ENCODE data around the gene ATP13A3.

The ATP13A3 gene

GRCh38 chr3:194373899-194374298, 112.9 kb downstream of the ATP13A3 start:
- H3K9ac ChIP-seq (ENCODE audit: low read depth, low read length), result no peak overlapping the region
- no peaks in the 10 kb centered on the region for H3K9me3 ChIP-seq (ENCODE audit: control insufficient read depth, insufficient read depth, low read length)
- no peaks in the 10 kb centered on the region for H3K36me3 ChIP-seq (ENCODE audit: control insufficient read depth, insufficient read depth, low read length)
- H3K27me3 ChIP-seq (ENCODE audit: control insufficient read depth, insufficient read depth, low read length), result peaks cover 4% of the 10 kb centered on the region
- no peak overlapping the region for H3K4me3 ChIP-seq (ENCODE audit: low read depth, low read length)
- H3K4me1 ChIP-seq (ENCODE audit: control insufficient read depth, insufficient read depth, low read length), result no peaks in the 10 kb centered on the region

- H3K9ac ChIP-seq (ENCODE audit: low read depth, low read length), result no peak overlapping the region
- H3K9me3 ChIP-seq (ENCODE audit: control insufficient read depth, insufficient read depth, low read length), result no peaks in the 10 kb centered on the region
- H3K4me1 ChIP-seq (ENCODE audit: control insufficient read depth, insufficient read depth, low read length), result peaks cover 3% of the 10 kb centered on the region
- H3K27me3 ChIP-seq (ENCODE audit: control insufficient read depth, insufficient read depth, low read length), result peaks cover 7% of the 10 kb centered on the region
- H3K36me3 ChIP-seq (ENCODE audit: control insufficient read depth, insufficient read depth, low read length), result no peaks in the 10 kb centered on the region
- H3K4me3 ChIP-seq (ENCODE audit: low read depth, low read length), result no peak overlapping the region
These were observed 113.8 kb downstream of the ATP13A3 start for GRCh38 chr3:194373028-194373427.

GRCh38 chr3:194370753-194371152, 116.0 kb downstream of the ATP13A3 start:
- Histone ChIP-seq H3K9me3 (ENCODE audit: control insufficient read depth, insufficient read depth, low read length) (no peaks in the 10 kb centered on the region), H3K4me3 (ENCODE audit: low read depth, low read length) (no peak overlapping the region), H3K4me1 (ENCODE audit: control insufficient read depth, insufficient read depth, low read length) (peaks cover 4% of the 10 kb centered on the region), H3K36me3 (ENCODE audit: control insufficient read depth, insufficient read depth, low read length) (no peaks in the 10 kb centered on the region), H3K9ac (ENCODE audit: low read depth, low read length) (no peak overlapping the region), H3K27me3 (ENCODE audit: control insufficient read depth, insufficient read depth, low read length) (peaks cover 8% of the 10 kb centered on the region)

- Histone ChIP-seq H3K4me3 (ENCODE audit: low read depth, low read length) (peak within 1 kb of the TSS; percentile 18), H3K27me3 (ENCODE audit: control insufficient read depth, insufficient read depth, low read length) (peaks cover 8% of the 10 kb centered on the region), H3K9me3 (ENCODE audit: control insufficient read depth, insufficient read depth, low read length) (no peaks in the 10 kb centered on the region), H3K4me1 (ENCODE audit: control insufficient read depth, insufficient read depth, low read length) (peaks cover 4% of the 10 kb centered on the region), H3K36me3 (ENCODE audit: control insufficient read depth, insufficient read depth, low read length) (no peaks in the 10 kb centered on the region), H3K9ac (ENCODE audit: low read depth, low read length) (no peak within 1 kb of the TSS)
These were observed 117.1 kb downstream of the ATP13A3 start, which contains the start of gene LRRC15 for GRCh38 chr3:194369522-194370279. TSS of gene LRRC15 (minus strand) at chr3:194369743. CDS start at chr3:194361043, 8,700 bp downstream.

GRCh38 chr3:194368918-194369317, 117.9 kb downstream of the ATP13A3 start:
- H3K4me3 ChIP-seq (ENCODE audit: low read depth, low read length), result no peak overlapping the region
- no peak overlapping the region for H3K9ac ChIP-seq (ENCODE audit: low read depth, low read length)
- H3K36me3 ChIP-seq (ENCODE audit: control insufficient read depth, insufficient read depth, low read length), result no peaks in the 10 kb centered on the region
- H3K9me3 ChIP-seq (ENCODE audit: control insufficient read depth, insufficient read depth, low read length), result no peaks in the 10 kb centered on the region
- H3K27me3 ChIP-seq (ENCODE audit: control insufficient read depth, insufficient read depth, low read length), result peaks cover 8% of the 10 kb centered on the region
- H3K4me1 ChIP-seq (ENCODE audit: control insufficient read depth, insufficient read depth, low read length), result peaks cover 4% of the 10 kb centered on the region

- H3K36me3 ChIP-seq (ENCODE audit: control insufficient read depth, insufficient read depth, low read length), result no peaks in the 10 kb centered on the region
- H3K9ac ChIP-seq (ENCODE audit: low read depth, low read length), result no peak overlapping the region
- no peak overlapping the region for H3K4me3 ChIP-seq (ENCODE audit: low read depth, low read length)
These were observed 118.6 kb downstream of the ATP13A3 start for GRCh38 chr3:194367992-194368841.

GRCh38 chr3:194365978-194366490, 120.8 kb downstream of the ATP13A3 start:
- Histone ChIP-seq H3K4me3 (ENCODE audit: low read depth, low read length) (no peak overlapping the region), H3K27me3 (ENCODE audit: control insufficient read depth, insufficient read depth, low read length) (peaks cover 8% of the 10 kb centered on the region), H3K9me3 (ENCODE audit: control insufficient read depth, insufficient read depth, low read length) (no peaks in the 10 kb centered on the region), H3K4me1 (ENCODE audit: control insufficient read depth, insufficient read depth, low read length) (peaks cover 4% of the 10 kb centered on the region), H3K36me3 (ENCODE audit: control insufficient read depth, insufficient read depth, low read length) (no peaks in the 10 kb centered on the region), H3K9ac (ENCODE audit: low read depth, low read length) (no peak overlapping the region)

More at GRCh38 chr3:194367992-194368841, 118.6 kb downstream of the ATP13A3 start:
- Histone ChIP-seq H3K4me1 (ENCODE audit: control insufficient read depth, insufficient read depth, low read length) (peaks cover 4% of the 10 kb centered on the region), H3K9me3 (ENCODE audit: control insufficient read depth, insufficient read depth, low read length) (no peaks in the 10 kb centered on the region), H3K27me3 (ENCODE audit: control insufficient read depth, insufficient read depth, low read length) (peaks cover 8% of the 10 kb centered on the region)

- H3K27me3 ChIP-seq (ENCODE audit: control insufficient read depth, insufficient read depth, low read length), result peaks cover 8% of the 10 kb centered on the region
- H3K9ac ChIP-seq (ENCODE audit: low read depth, low read length), result no peak overlapping the region
- no peak overlapping the region for H3K4me3 ChIP-seq (ENCODE audit: low read depth, low read length)
- H3K4me1 ChIP-seq (ENCODE audit: control insufficient read depth, insufficient read depth, low read length), result peaks cover 4% of the 10 kb centered on the region
- H3K9me3 ChIP-seq (ENCODE audit: control insufficient read depth, insufficient read depth, low read length), result no peaks in the 10 kb centered on the region
- no peaks in the 10 kb centered on the region for H3K36me3 ChIP-seq (ENCODE audit: control insufficient read depth, insufficient read depth, low read length)
These were observed 121.3 kb downstream of the ATP13A3 start for GRCh38 chr3:194365526-194365925.

GRCh38 chr3:194364652-194365434, 122.0 kb downstream of the ATP13A3 start:
- H3K9me3 ChIP-seq (ENCODE audit: control insufficient read depth, insufficient read depth, low read length), result no peaks in the 10 kb centered on the region
- peaks cover 4% of the 10 kb centered on the region for H3K4me1 ChIP-seq (ENCODE audit: control insufficient read depth, insufficient read depth, low read length)
- peaks cover 8% of the 10 kb centered on the region for H3K27me3 ChIP-seq (ENCODE audit: control insufficient read depth, insufficient read depth, low read length)
- no peak overlapping the region for H3K9ac ChIP-seq (ENCODE audit: low read depth, low read length)
- no peak overlapping the region for H3K4me3 ChIP-seq (ENCODE audit: low read depth, low read length)
- H3K36me3 ChIP-seq (ENCODE audit: control insufficient read depth, insufficient read depth, low read length), result no peaks in the 10 kb centered on the region

GRCh38 chr3:194364314-194364651, 122.5 kb downstream of the ATP13A3 start:
- peaks cover 4% of the 10 kb centered on the region for H3K4me1 ChIP-seq (ENCODE audit: control insufficient read depth, insufficient read depth, low read length)
- no peak overlapping the region for H3K9ac ChIP-seq (ENCODE audit: low read depth, low read length)
- H3K36me3 ChIP-seq (ENCODE audit: control insufficient read depth, insufficient read depth, low read length), result no peaks in the 10 kb centered on the region
- no peaks in the 10 kb centered on the region for H3K9me3 ChIP-seq (ENCODE audit: control insufficient read depth, insufficient read depth, low read length)
- no peak overlapping the region for H3K4me3 ChIP-seq (ENCODE audit: low read depth, low read length)
- H3K27me3 ChIP-seq (ENCODE audit: control insufficient read depth, insufficient read depth, low read length), result peaks cover 8% of the 10 kb centered on the region

GRCh38 chr3:194360568-194360967, 126.2 kb downstream of the ATP13A3 start:
- Histone ChIP-seq H3K9me3 (ENCODE audit: control insufficient read depth, insufficient read depth, low read length) (no peaks in the 10 kb centered on the region), H3K36me3 (ENCODE audit: control insufficient read depth, insufficient read depth, low read length) (no peaks in the 10 kb centered on the region), H3K9ac (ENCODE audit: low read depth, low read length) (no peak overlapping the region), H3K4me1 (ENCODE audit: control insufficient read depth, insufficient read depth, low read length) (no peaks in the 10 kb centered on the region), H3K4me3 (ENCODE audit: low read depth, low read length) (no peak overlapping the region), H3K27me3 (ENCODE audit: control insufficient read depth, insufficient read depth, low read length) (no peaks in the 10 kb centered on the region)

All from iPS-15b (cell line).